ENCODE results near the gene TSSK3.

- no peak for TF ChIP-seq CTCF (IDR thresholded peaks at IDR 0.05)
- TF ChIP-seq POLR2AphosphoS5 (IDR thresholded peaks at IDR 0.05): no peak
- TF ChIP-seq POLR2A (IDR thresholded peaks at IDR 0.05): no peak
Observed at GRCh38 chr1:32362474-32363313, at the start of gene TSSK3, which contains the start of gene FAM229A.
